Activated naive CD8-positive, alpha-beta T cell (primary cell): ENCODE results near the gene HS3ST6.
"Not testable (repeated sequence)": the region's sequence is repeated elsewhere in the genome, so short reads cannot be mapped to it uniquely, and the experiment has no call there.

Experiments
- H3K27ac Mint-ChIP-seq: one replicate; pipeline ENCODE4 v1.8.0; 2021; ENCODE audit warnings: mixed read lengths
- H3K27me3 Mint-ChIP-seq: one replicate; pipeline ENCODE4 v1.8.0; 2021; ENCODE audit warnings: mixed read lengths
- H3K36me3 Mint-ChIP-seq: one replicate; pipeline ENCODE4 v1.8.0; 2021; ENCODE audit warnings: mixed read lengths
- H3K4me1 Mint-ChIP-seq: one replicate; pipeline ENCODE4 v1.8.0; 2021; ENCODE audit warnings: low read depth, mixed read lengths
- H3K4me3 Mint-ChIP-seq: one replicate; pipeline ENCODE4 v1.8.0; 2021; ENCODE audit warnings: mild to moderate bottlenecking, mixed read lengths
- H3K9me3 Mint-ChIP-seq: one replicate; pipeline ENCODE4 v1.8.0; 2021; ENCODE audit warnings: low read depth, mixed read lengths

Gene HS3ST6

DNA sequence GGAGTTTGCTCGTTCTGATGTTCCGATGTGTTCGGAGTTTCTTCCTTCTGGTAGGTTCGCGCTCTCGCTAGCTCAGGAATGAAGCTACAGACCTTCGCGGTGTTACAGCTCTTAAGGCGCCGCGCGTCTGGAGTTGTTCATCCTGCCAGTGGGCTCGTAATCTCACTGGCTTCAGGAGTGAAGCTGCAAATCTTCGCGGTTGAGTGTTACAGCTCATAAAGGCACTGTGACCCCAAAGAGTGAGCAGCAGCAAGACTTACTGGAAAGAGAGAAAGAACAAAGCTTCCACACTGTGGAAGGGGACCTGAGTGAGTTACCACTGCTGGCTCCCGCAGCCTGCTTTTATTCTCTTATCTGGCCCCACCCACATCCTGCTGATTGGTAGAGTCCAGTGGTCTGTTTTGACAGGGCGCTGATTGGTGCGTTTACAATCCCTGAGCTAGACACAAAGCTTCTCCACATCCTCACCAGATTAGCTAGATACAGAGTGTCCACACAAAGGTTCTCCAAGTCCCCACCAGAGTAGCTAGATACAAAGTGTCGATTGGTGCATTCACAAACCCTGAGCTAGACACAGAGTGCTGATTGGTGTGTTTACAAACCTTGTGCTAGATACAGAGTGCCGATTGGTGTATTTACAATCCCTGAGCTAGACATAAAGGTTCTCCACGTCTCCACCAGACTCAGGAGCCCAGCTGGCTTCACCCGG lies 39.4 kb upstream of the HS3ST6 start:
- not testable (repeated sequence) for H3K27me3 Mint-ChIP-seq, H3K27ac Mint-ChIP-seq, H3K36me3 Mint-ChIP-seq, H3K4me3 Mint-ChIP-seq, H3K9me3 Mint-ChIP-seq
- H3K4me1 Mint-ChIP-seq = peaks cover 20% of the 10 kb centered on the region

DNA sequence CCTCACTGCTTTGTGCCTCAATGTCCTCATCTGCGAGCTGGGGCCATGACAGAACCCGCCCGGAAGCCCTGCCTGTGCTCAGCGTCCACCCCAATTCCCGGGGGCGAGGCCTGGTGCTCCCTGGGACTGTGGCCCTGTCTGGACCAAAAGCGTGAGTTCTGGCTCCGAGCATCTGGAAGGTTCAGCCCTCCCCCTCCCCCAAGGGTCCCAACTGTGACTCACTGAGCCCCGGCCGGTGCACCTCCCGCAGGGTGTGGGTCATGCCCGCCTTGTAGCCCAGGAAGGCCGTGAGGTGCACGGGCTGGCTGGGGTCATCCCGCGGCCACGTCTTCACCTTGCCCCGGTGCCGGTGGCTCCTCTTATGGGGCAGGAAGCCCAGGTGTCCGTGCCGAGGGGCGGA lies 35.5 kb upstream of the HS3ST6 start:
- H3K4me3 Mint-ChIP-seq = no peak overlapping the region
- no peaks in the 10 kb centered on the region for H3K27me3 Mint-ChIP-seq
- no peaks in the 10 kb centered on the region for H3K36me3 Mint-ChIP-seq
- H3K9me3 Mint-ChIP-seq = no peaks in the 10 kb centered on the region
- no peak overlapping the region for H3K27ac Mint-ChIP-seq
- no peaks in the 10 kb centered on the region for H3K4me1 Mint-ChIP-seq

DNA sequence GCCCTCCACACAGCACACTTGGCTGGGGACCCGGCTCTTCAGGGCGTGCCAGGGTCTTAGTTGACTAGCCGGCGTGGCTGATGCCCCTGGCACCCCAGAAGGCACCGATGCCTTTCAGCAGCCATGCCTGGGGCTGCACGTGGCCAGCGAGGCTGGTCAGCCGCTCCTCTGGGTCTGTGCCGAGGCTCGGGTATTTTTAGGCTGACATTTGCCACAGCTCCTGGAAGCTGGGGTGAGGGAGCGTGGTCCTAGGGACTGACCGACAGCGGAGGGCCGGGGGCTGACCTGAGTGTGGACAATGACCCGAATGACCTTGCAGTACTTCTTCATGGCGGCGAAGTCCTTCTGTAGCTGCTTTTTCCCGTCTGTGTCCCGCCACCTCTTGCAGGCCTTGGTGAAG lies 32.3 kb upstream of the HS3ST6 start:
- H3K27me3 Mint-ChIP-seq = no peaks in the 10 kb centered on the region
- no peaks in the 10 kb centered on the region for H3K9me3 Mint-ChIP-seq
- no peak overlapping the region for H3K4me3 Mint-ChIP-seq
- no peak overlapping the region for H3K27ac Mint-ChIP-seq
- H3K4me1 Mint-ChIP-seq = no peaks in the 10 kb centered on the region
- no peaks in the 10 kb centered on the region for H3K36me3 Mint-ChIP-seq

DNA sequence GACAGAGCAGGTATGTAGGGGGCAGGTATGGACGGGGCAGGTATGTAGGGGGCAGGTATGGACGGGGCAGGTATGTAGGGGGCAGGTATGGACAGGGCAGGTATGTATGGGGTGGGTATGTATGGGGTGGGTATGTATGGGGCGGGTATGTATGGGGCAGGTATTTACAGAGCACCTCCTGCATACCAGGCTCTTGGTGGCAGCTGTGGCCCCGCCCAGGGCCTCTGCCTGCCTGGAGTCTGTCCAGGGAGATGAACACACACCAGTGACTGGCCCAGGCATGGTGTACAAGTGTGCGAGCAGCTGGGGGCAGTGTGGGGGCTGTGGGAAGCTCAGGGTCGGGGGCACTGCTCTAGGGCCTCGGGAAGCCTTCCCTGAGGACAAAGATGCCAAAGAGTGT lies 31.8 kb upstream of the HS3ST6 start:
- H3K4me1 Mint-ChIP-seq = no peaks in the 10 kb centered on the region
- no peaks in the 10 kb centered on the region for H3K36me3 Mint-ChIP-seq

DNA sequence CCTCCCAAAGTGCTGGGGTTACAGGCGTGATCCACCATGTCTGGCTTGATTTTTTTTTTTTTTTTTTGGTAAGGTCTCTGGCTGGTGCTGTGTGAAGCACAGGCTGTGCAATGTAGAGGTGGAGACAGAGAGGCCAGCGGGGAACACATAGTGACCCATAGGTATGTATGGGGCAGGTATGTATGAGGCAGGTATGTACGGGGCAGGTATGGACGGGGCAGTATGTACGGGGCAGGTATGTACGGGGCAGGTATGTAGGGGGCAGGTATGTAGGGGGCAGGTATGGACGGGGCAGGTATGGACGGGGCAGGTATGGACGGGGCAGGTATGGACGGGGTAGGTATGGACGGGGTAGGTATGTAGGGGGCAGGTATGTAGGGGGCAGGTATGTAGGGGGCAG lies 31.3 kb upstream of the HS3ST6 start:
- Mint-ChIP-seq H3K9me3 (no peaks in the 10 kb centered on the region), H3K4me1 (peaks cover under 1% of the 10 kb centered on the region), H3K4me3 (no peak overlapping the region), H3K27me3 (no peaks in the 10 kb centered on the region), H3K36me3 (no peaks in the 10 kb centered on the region), H3K27ac (no peak overlapping the region)

More for the DNA sequence above, 31.8 kb upstream of the HS3ST6 start:
- no peak overlapping the region for H3K27ac Mint-ChIP-seq
- H3K4me3 Mint-ChIP-seq = no peak overlapping the region
- no peaks in the 10 kb centered on the region for H3K9me3 Mint-ChIP-seq
- no peaks in the 10 kb centered on the region for H3K27me3 Mint-ChIP-seq

DNA sequence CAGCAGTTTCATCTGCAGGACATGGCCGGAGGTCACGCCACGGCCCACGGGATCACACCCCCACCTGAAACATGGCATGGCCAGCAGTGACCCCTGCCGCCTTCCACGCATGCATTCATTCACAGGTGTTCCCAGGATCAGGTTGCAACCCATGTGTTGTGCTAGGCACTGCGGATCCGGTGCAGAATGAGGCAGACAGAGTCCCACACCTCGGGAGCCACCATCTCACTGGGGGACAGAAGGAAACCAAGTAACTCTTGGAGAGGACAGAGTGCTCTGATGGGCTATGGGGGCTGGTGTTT lies 29.1 kb upstream of the HS3ST6 start:
- H3K4me3 Mint-ChIP-seq = no peak overlapping the region
- H3K27ac Mint-ChIP-seq = no peak overlapping the region
- peaks cover 9% of the 10 kb centered on the region for H3K4me1 Mint-ChIP-seq
- H3K27me3 Mint-ChIP-seq = no peaks in the 10 kb centered on the region
- no peaks in the 10 kb centered on the region for H3K36me3 Mint-ChIP-seq
- H3K9me3 Mint-ChIP-seq = no peaks in the 10 kb centered on the region

DNA sequence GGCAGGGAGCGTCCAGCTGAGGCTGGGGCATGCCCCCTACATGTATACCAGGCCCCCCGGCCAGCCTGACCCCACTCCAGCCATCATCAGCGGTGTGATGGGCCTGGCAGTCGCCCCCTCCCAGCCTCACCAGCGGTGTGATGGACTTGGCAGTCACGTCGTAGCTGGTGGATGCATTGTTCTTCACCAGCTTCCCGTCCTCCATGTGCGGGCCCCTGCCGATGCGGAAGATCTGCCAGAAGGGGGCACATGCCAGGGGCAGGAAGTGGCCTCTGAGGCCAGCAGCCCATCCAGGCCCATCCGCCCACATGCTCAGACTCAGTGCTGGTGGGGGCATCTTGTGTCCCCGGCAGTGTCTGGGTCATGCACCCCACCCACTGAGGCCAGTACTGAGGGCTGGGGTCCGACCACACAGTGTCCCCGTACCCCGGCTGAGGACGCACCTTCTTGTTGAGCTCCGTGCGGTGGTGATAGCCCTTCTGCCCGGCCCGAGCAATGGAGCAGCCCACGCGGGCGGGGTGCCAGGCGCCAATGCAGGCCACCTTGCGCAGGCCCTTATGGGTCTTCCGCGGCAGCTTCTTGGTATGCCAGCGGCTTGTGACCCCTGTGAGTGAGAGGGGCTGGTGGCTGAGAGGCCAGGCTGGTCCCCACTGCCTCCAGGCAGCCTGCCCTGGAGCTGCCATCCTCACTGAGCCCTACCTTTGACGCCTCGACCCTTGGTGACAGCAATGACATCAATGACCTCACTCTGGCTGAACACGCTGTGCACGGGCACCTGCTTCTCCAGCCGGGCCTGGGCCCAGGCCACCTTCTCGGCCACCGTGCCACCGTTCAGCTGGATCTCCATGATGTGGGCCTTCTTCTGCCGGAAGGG lies 28.5 kb upstream of the HS3ST6 start:
- Mint-ChIP-seq H3K36me3 (no peaks in the 10 kb centered on the region), H3K4me1 (peaks cover 12% of the 10 kb centered on the region), H3K9me3 (no peaks in the 10 kb centered on the region), H3K27ac (no peak overlapping the region), H3K4me3 (no peak overlapping the region), H3K27me3 (no peaks in the 10 kb centered on the region)

DNA sequence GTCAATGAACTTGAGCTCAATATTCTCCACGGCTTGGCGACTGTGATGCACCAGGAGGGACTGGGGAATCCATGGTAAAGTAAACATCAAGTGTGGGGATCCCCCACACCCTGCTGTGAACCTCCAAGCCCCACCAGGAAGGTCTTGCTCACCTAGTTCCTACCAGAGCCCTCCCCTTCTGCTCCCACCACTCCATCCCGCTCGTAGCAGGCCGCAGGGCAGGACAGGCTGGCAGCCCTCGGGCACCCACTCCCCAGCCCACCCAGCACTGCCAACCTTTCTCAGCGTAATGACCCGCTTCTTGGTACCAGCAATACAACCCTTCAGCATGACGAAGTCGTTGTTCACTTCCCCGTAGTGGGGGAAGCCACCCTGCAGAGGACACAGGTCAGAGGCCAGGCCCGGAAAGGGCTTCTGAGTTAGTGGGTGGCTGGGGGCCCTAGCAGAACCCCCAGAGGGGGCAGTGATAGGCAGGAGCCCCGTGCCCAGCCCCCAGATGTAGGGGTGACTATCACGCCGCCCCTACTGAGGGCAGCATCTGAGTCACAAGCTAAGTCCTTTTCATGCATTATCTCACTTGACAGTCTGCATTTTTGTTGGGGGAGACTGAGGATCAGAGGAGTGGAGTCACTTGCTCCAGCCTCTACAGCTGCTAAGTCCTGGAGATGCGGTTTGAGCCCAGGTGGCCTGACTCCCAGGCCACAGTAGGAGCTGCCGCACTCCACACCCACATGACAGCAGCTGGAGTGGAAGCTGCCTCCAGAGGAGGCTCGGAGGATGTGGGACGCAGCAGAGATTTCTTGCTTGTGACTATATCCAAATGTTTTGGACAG lies 27.6 kb upstream of the HS3ST6 start:
- H3K36me3 Mint-ChIP-seq = no peaks in the 10 kb centered on the region
- peaks cover 18% of the 10 kb centered on the region for H3K4me1 Mint-ChIP-seq
- no peak overlapping the region for H3K4me3 Mint-ChIP-seq

DNA sequence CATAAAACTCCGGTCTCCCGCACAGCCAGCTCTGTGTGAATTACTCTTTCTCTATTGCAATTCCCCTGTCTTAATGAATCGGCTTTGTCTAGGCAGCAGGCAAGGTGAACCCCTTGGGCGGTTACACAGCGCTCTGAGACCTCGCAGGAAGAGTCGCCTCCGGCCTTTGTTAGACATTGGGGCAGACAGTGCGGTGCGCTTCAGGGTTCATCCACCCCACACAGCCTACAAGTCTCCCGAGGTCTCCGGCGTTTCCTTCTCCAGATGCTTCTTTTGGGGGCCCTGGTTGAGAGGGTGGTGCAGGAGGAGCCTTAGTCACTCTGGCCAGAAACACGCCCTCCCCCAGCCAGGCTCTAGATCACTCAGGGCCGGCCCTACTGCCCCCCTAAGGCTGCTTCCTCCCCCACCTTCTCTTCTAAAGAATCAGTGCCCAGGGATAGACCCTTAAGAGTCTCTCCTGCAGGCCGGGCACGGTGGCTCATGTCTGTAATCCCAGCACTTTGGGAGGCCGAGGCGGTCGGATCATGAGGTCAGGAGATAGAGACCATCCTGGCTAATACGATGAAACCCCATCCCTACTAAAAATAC lies 26.5 kb upstream of the HS3ST6 start:
- Mint-ChIP-seq H3K9me3 (no peaks in the 10 kb centered on the region), H3K27me3 (no peaks in the 10 kb centered on the region), H3K36me3 (no peaks in the 10 kb centered on the region), H3K4me3 (peak overlapping the region; percentile 50), H3K4me1 (peaks cover 18% of the 10 kb centered on the region), H3K27ac (no peak overlapping the region)

More for the DNA sequence above, 27.6 kb upstream of the HS3ST6 start:
- no peak overlapping the region for H3K27ac Mint-ChIP-seq
- H3K9me3 Mint-ChIP-seq = no peaks in the 10 kb centered on the region
- H3K27me3 Mint-ChIP-seq = no peaks in the 10 kb centered on the region

DNA sequence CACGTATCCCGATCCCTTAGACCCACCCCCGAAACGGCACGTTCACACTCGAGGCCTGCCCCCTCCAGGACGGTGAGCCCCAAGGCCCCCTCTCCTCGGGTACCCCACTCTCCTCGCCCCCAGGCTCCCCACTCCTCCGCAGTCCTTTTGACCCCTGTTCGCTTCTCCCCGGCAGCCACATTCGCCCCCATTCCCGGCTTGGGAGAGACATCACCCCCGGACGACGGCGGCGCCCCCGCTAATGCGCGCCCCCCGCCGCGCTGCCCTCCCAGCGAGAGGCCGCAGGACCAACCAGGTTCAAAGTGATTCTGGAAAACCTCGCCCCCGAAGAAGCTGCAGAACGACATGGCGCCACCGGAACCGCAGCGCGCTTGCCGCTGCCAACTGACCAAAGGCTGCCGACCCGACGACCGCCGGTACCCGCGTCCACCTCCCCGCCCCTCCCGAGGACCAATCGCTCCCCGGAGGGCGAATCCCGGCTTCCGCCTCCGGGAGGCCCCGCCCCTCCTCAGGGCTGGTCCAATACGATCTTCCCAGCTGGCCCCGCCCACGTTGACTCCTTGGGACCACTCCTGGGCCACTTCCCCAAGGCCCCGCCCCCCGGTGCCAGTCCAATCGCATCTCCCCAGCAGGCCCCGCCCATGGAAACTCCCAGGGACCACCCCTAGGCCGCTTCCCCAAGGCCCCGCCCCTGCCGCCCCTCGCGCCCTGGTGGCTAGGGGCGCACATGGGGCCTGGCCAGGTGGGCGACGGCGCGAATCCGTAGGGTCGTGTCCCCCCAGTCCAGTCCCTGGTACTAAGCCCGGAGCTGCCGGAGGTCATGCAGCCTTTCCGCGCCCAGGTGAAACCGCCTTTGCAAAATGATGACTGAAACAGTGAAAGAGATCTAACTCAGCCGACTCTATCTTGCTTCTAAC lies 24.9 kb upstream of the HS3ST6 start, which contains the start of gene MSRB1:
Gene MSRB1, minus strand, starts transcription at position 390 of the 917 bp plus-strand sequence. Its CDS starts 43 bp downstream, at position 347.
- peaks cover 18% of the 10 kb centered on the region for H3K4me1 Mint-ChIP-seq
- no peaks in the 10 kb centered on the region for H3K9me3 Mint-ChIP-seq
- no peaks in the 10 kb centered on the region for H3K36me3 Mint-ChIP-seq
- peak within 1 kb of the TSS; percentile 70 for H3K27ac Mint-ChIP-seq
- peak within 1 kb of the TSS; percentile 84 for H3K4me3 Mint-ChIP-seq
- H3K27me3 Mint-ChIP-seq = no peaks in the 10 kb centered on the region

DNA sequence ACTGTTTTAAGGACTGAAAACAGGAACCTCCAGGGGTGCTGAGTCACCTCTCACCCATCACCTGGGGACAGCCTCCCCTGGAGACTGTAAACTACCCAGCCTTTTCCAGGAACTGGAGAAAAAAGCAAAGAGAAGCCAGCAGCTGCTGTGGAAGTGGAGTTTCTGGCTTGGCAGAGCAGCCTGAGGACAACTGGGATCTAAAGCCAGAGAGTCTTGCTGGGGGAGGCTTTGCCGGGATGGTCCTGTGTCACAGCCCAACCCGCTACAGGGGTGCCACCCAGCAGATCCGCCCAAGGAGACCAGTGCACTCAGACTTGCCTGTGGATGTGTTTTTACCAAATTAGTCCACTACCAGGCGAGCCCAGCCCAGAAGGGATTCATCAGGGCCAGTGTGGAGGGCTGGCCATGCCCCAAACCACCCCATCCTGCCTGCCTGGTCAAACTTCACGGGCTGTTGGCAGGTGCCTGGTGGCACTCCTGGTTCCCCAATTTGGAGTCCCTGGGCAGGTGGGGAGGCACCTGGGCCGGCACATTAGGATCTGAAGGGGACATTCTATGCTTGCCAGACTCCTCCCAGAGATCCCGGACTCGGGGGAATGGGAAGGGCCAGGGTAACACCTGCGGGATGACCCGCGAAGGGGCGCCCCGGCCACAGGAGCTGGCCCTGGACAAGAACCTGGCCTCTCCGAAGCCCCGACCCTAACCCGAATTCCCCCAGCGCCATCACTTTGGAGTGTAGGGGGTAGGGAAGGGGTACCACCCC lies 24.0 kb upstream of the HS3ST6 start:
- Mint-ChIP-seq H3K4me3 (peak overlapping the region; percentile 84), H3K4me1 (peaks cover 18% of the 10 kb centered on the region), H3K27me3 (no peaks in the 10 kb centered on the region), H3K9me3 (no peaks in the 10 kb centered on the region), H3K36me3 (no peaks in the 10 kb centered on the region), H3K27ac (peak overlapping the region; percentile 16)

DNA sequence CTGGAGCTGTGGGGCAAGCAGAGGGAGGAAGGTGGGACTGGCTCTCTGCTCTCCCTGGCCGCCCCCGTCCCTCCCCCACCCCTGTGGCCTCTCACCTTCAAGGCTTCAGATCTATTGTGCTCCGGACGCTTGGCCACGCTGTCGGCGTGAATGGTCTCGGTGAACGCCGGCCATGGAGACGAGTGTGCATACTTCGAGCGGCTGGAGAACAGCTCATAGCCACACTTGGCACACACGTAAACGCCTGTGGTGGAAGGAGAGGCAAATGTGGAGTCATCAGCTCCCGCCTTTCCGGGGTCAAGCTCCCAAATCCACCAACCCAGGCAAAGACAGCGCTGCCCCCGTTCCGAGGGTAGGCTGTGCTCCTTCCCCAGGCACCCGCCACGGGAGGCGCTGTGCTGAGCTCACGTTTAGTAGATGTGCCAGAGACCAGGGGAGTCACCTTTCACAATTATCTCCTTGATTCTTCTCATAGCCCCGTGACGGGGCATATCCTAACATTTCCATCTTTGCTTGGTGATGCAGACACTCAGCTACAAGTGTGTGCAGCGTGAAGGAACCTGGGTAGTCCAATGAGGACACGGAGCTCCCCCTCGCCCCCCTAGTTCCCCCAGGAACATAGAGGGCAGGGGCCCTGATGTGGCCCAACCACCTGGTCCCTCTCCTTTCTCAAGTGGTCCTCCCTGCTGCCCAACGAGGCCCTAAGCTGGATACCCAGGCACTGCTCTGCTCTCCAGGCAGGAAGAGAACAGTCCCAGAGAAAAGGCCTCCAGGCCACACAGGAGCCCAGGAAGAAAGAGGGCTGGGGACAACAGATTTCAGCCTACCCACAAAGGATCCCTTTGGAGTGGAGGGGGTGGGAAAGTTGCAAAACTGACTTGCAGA lies 23.2 kb upstream of the HS3ST6 start:
- no peak overlapping the region for H3K27ac Mint-ChIP-seq

More for the DNA sequence above, 23.2 kb upstream of the HS3ST6 start:
- H3K27me3 Mint-ChIP-seq = no peaks in the 10 kb centered on the region
- H3K9me3 Mint-ChIP-seq = no peaks in the 10 kb centered on the region
- no peaks in the 10 kb centered on the region for H3K36me3 Mint-ChIP-seq
- peak overlapping the region; percentile 84 for H3K4me3 Mint-ChIP-seq
- H3K4me1 Mint-ChIP-seq = peaks cover 18% of the 10 kb centered on the region
